SH-SY5Y (cell line): Measurements from ENCODE around the gene DNAAF5.

Experiments used
- GATA2 ChIP-seq: IDR thresholded peaks from 2 replicates; pipeline ENCODE4 v1.6.1; 2011; ENCODE audit warnings: mild to moderate bottlenecking, low read depth, low read length
- GATA3 ChIP-seq: IDR thresholded peaks from 2 replicates; pipeline ENCODE4 v1.6.1; 2011; ENCODE audit warnings: low read depth, mild to moderate bottlenecking, low read length, moderate library complexity

DNA sequence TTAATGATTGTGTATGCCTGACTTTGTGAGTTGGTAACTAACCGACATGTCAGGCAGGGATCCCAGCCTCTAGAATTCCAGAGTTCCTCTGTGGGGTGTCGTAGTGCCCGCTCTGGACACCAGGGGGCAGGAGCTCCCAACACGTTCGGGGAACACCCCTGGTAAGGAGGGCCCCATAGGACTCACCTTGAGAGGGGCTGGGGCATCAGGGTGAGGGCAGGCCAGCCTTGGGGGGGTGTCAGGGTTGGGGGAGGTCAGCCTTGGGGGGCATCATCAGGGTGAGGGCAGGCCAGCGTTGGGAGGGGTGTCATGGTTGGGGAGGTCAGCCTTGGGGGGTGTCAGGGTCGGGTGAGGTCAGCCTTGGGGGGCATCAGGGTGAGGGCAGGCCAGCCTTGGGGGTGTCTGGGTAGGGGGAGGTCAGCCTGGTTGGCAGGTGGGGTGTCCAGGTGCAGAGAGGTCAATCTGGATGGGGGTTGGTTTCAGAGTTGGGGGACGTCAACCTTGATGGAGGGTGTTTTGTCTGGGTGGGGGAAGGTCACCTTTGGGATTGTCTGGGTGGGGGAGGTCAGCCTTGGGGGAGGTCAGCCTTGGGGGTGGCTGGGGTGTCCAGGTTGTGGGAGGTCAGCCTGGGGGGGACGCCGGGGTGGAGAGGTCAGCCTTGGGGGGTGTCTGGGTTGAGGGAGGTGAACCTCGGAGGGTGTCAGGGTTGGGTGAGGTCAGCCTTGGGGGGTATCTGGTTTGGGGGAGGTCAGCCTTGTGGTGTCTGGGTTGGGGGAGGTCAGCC lies 60.2 kb downstream of the DNAAF5 start:
- TF ChIP-seq GATA3 (no peak), GATA2 (no peak)
